DOHH2 (cell line): Measurements from ENCODE around the gene UNC45A.

Experiments used
- H3F3A ChIP-seq: fragments of 200-600 bp; sonication (generic), shearing (Covaris generic); 2 replicates; pipeline ENCODE4 v1.6.0; 2016; ENCODE audit warnings: antibody characterized with exemption, mild to moderate bottlenecking; ENCODE audit not compliant: control insufficient read depth, insufficient read depth
- H3K27ac ChIP-seq: fragments of 200-600 bp; sonication (generic); 2 replicates; pipeline ENCODE4 v1.5.1; 2014; ENCODE audit warnings: low read depth, mild to moderate bottlenecking, low read length, moderate library complexity
- H3K27me3 ChIP-seq: fragments of 200-600 bp; sonication (generic); 2 replicates; pipeline ENCODE4 v1.6.1; 2014; ENCODE audit warnings: mild to moderate bottlenecking, low read length, mixed read lengths; ENCODE audit not compliant: control insufficient read depth
- H3K36me3 ChIP-seq: fragments of 200-600 bp; sonication (generic); 2 replicates; pipeline ENCODE4 v1.6.1; 2014; ENCODE audit warnings: mild to moderate bottlenecking, low read length, moderate library complexity, mixed read lengths; ENCODE audit not compliant: control insufficient read depth
- H3K4me1 ChIP-seq: fragments of 200-600 bp; sonication (generic); 2 replicates; pipeline ENCODE4 v1.6.1; 2014; ENCODE audit warnings: mild to moderate bottlenecking, low read length, mixed read lengths; ENCODE audit not compliant: control insufficient read depth
- H3K4me2 ChIP-seq: fragments of 200-600 bp; sonication (generic); 2 replicates; pipeline ENCODE4 v1.6.0; 2014; ENCODE audit warnings: mild to moderate bottlenecking, low read length, moderate library complexity
- H3K4me3 ChIP-seq: fragments of 200-600 bp; sonication (generic); 2 replicates; pipeline ENCODE4 v1.5.1; 2014; ENCODE audit warnings: mild to moderate bottlenecking, low read length, mixed read lengths
- H3K79me2 ChIP-seq: fragments of 200-600 bp; sonication (generic); 2 replicates; pipeline ENCODE4 v1.6.1; 2014; ENCODE audit warnings: mild to moderate bottlenecking, low read length, mixed read lengths; ENCODE audit not compliant: control insufficient read depth
- H3K9me2 ChIP-seq: fragments of 200-600 bp; sonication (generic); replicated peaks from 2 replicates; pipeline ENCODE4 v1.6.1; 2014; ENCODE audit warnings: mild to moderate bottlenecking, low read length, mixed read lengths; ENCODE audit not compliant: control insufficient read depth
- H3K9me3 ChIP-seq: fragments of 200-600 bp; sonication (generic); 2 replicates; pipeline ENCODE4 v1.6.1; 2014; ENCODE audit warnings: antibody characterized with exemption, low read length, mixed read lengths; ENCODE audit not compliant: control insufficient read depth, insufficient read depth
- H4K20me1 ChIP-seq: fragments of 200-600 bp; sonication (generic); 2 replicates; pipeline ENCODE4 v1.6.0; 2014; ENCODE audit warnings: low read depth, mild to moderate bottlenecking, antibody characterized with exemption, low read length, moderate library complexity; ENCODE audit not compliant: control insufficient read depth, insufficient read depth
- EZH2phosphoT487 ChIP-seq: fragments of 200-600 bp; sonication (generic); IDR thresholded peaks from 2 replicates; pipeline ENCODE4 v1.6.1; 2017; ENCODE audit warnings: borderline replicate concordance, mild to moderate bottlenecking, antibody characterized with exemption, low read length, moderate library complexity, mixed read lengths
- TF ChIP-seq, protein P1 (sequence below): fragments of 200-600 bp; sonication (generic); IDR thresholded peaks from one replicate; pipeline ENCODE4 v1.5.1; 2014; ENCODE audit warnings: antibody characterized with exemption, mild to moderate bottlenecking, low read depth, low read length; ENCODE audit not compliant: poor library complexity, severe bottlenecking

The UNC45A gene

DNA sequence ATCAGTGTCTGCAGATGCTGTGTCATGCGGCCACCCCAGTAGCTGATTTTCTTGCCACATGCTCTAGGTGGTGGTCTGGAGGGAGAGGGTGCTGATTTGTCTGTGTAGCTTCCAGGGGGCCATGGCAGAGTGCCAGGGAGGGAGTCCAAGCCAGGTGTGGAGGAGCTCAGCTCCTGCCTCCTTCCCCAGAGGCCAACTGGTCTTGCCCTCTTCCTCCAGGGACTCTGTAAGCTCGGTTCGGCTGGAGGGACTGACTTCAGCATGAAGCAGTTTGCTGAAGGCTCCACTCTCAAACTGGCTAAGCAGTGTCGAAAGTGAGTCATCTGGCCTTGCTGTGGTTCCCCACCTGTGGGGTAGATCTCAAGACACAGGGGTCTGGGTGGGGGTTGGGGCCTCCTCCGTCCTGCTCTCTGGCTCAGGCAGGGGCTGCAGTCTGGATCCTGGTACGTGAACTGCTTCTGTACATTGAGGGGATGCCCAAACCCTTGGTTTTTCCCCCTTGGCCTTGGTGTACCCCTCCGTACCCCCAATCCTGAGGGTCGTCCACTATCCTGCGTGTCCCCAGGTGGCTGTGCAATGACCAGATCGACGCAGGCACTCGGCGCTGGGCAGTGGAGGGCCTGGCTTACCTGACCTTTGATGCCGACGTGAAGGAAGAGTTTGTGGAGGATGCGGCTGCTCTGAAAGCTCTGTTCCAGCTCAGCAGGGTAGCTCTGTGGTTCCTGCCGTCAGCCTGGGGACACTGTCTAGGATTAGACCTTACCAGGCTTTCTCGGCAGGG, 12.7 kb downstream of the UNC45A start:
- peaks cover 77% of the 10 kb centered on the region for H3K36me3 ChIP-seq

DNA sequence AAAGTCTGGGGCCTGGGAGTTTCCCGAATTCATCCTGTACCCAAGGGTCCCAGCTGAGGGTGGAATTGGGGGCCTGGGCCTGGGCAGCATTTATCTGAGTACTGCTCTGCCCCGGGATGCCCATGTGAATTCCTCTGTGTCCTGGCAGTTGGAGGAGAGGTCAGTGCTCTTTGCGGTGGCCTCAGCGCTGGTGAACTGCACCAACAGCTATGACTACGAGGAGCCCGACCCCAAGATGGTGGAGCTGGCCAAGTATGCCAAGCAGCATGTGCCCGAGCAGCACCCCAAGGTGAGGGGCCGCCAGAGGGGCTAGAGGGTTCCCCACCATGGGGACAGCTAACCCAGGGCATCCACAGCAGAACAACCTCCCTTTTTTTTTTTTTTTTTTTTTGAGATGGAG, 13.4 kb downstream of the UNC45A start:
- TF ChIP-seq EZH2phosphoT487, result no peak
- TF ChIP-seq, protein P1, sequence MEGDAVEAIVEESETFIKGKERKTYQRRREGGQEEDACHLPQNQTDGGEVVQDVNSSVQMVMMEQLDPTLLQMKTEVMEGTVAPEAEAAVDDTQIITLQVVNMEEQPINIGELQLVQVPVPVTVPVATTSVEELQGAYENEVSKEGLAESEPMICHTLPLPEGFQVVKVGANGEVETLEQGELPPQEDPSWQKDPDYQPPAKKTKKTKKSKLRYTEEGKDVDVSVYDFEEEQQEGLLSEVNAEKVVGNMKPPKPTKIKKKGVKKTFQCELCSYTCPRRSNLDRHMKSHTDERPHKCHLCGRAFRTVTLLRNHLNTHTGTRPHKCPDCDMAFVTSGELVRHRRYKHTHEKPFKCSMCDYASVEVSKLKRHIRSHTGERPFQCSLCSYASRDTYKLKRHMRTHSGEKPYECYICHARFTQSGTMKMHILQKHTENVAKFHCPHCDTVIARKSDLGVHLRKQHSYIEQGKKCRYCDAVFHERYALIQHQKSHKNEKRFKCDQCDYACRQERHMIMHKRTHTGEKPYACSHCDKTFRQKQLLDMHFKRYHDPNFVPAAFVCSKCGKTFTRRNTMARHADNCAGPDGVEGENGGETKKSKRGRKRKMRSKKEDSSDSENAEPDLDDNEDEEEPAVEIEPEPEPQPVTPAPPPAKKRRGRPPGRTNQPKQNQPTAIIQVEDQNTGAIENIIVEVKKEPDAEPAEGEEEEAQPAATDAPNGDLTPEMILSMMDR, result no peak
- Histone ChIP-seq H3K36me3 (peaks cover 77% of the 10 kb centered on the region), H3K4me3 (no peak overlapping the region), H3K27me3 (no peaks in the 10 kb centered on the region), H4K20me1 (no peaks in the 10 kb centered on the region), H3K9me3 (no peaks in the 10 kb centered on the region), H3K9me2 (no peaks in the 10 kb centered on the region), H3K79me2 (no peaks in the 10 kb centered on the region), H3K4me1 (no peaks in the 10 kb centered on the region), H3K4me2 (no peak overlapping the region), H3K27ac (no peak overlapping the region), H3F3A (no peaks in the 10 kb centered on the region)

More for the DNA sequence above, 12.7 kb downstream of the UNC45A start:
- Histone ChIP-seq H3K4me1 (no peaks in the 10 kb centered on the region), H3K4me3 (no peak overlapping the region), H4K20me1 (no peaks in the 10 kb centered on the region), H3K27me3 (no peaks in the 10 kb centered on the region), H3K9me3 (no peaks in the 10 kb centered on the region), H3K79me2 (no peaks in the 10 kb centered on the region), H3K27ac (no peak overlapping the region), H3K4me2 (no peak overlapping the region), H3K9me2 (no peaks in the 10 kb centered on the region), H3F3A (no peaks in the 10 kb centered on the region)
- TF ChIP-seq, protein P1, result no peak
- no peak for TF ChIP-seq EZH2phosphoT487

DNA sequence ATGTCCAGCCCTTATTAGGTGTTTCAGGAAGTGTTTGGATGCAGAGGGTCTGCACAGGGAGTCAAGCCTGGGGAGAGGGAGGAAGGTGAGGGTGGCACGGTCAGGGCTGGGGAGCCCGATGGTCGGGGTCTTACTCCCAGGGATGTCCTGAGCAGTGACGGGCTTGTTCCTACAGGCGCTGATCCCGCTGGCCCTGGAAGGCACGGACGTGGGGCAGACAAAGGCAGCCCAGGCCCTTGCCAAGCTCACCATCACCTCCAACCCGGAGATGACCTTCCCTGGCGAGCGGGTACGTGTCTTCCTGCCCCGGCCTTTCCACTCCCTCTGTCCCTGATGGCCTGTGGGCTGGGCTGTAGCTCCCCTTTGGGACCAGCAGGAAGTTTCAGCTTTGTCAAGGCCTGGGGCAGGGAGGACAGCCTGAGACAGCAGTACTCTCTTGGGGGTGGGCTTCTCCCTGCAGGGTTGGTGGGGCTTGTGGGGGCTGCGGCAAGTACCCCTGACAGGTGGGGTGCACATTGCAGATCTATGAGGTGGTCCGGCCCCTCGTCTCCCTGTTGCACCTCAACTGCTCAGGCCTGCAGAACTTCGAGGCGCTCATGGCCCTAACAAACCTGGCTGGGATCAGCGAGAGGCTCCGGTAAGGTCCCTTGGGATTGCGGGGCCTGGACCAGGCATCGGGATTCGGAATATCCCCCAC, 15.0 kb downstream of the UNC45A start:
- H3K4me2 ChIP-seq, result no peak overlapping the region
- H4K20me1 ChIP-seq, result no peaks in the 10 kb centered on the region
- no peak overlapping the region for H3K27ac ChIP-seq
- H3K9me2 ChIP-seq, result no peaks in the 10 kb centered on the region
- no peaks in the 10 kb centered on the region for H3K27me3 ChIP-seq
- H3K4me3 ChIP-seq, result no peak overlapping the region
- no peaks in the 10 kb centered on the region for H3F3A ChIP-seq
- H3K36me3 ChIP-seq, result peaks cover 69% of the 10 kb centered on the region
- peaks cover 6% of the 10 kb centered on the region for H3K4me1 ChIP-seq
- no peaks in the 10 kb centered on the region for H3K9me3 ChIP-seq
- no peaks in the 10 kb centered on the region for H3K79me2 ChIP-seq
- no peak for TF ChIP-seq EZH2phosphoT487

DNA sequence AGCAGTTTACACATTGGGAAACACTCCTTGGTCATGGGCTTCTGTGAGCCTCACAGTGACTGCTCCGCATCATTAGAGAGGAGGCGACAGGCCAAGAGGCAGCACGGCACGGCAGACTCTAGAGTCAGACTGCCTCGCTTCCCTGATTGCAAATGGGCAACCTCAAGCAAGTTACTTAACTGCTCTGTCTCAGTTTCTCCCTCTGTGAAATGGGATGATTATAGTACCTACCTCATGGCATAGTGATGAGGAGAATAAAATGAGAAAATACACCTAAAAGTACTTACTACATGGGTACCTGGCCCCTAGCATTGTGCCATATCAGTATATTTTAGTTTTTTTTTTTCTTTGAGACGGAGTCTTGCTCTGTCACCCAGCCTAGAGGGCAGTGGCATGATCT, 15.6 kb downstream of the UNC45A start:
- Histone ChIP-seq H3K79me2 (peaks cover 5% of the 10 kb centered on the region), H3K4me3 (no peak overlapping the region), H3K9me3 (no peaks in the 10 kb centered on the region), H3K27ac (no peak overlapping the region), H3K4me1 (peaks cover 8% of the 10 kb centered on the region), H4K20me1 (no peaks in the 10 kb centered on the region), H3K9me2 (no peaks in the 10 kb centered on the region), H3F3A (no peaks in the 10 kb centered on the region), H3K27me3 (no peaks in the 10 kb centered on the region), H3K36me3 (peaks cover 69% of the 10 kb centered on the region), H3K4me2 (no peak overlapping the region)
- TF ChIP-seq, protein P1, result no peak
- TF ChIP-seq EZH2phosphoT487, result no peak
